Endothelial cell of umbilical vein (primary cell): ENCODE data around the gene PDE10A. TPM values are rescaled to one million over a fixed set of nuclear protein-coding genes. Genes with fewer than 3 reads are reported as not detected.

Source experiments
- BruUV-seq: library from RNA; stranded (reverse); fragments of 400-500 nt; replicated peaks from 2 replicates; lab custom pipeline; 2021; lab: Mats Ljungman, UMichigan
- CTCF ChIA-PET: fragments of 300-600, 350-600 bp; sonication (Branson Sonifier 250); formaldehyde crosslinking; loops from one replicate; lab custom pipeline; 2021; ENCODE audit warnings: antibody characterized with exemption, inconsistent platforms; lab: Charles Lee
- POLR2A ChIA-PET: fragments of 300-600, 350-600 bp; sonication (Branson Sonifier 250); formaldehyde crosslinking; loops from one replicate; lab custom pipeline; 2021; ENCODE audit warnings: antibody characterized with exemption, inconsistent platforms; lab: Charles Lee
- DNase-seq: peaks from one replicate; pipeline ENCODE4 v3.0.0-alpha.2; 2011; ENCODE audit warnings: low read depth, low spot score
- FAIRE-seq: peaks from 2 replicates; lab custom pipeline; 2011; peaks lifted over from hg19 to GRCh38; lab: Jason Lieb, UNC
- H2AFZ ChIP-seq: 2 replicates; pipeline ENCODE4 v1.6.0; 2012; ENCODE audit warnings: low read depth, low read length, control low read depth, inconsistent platforms
- H3K27ac ChIP-seq: 2 replicates; pipeline ENCODE4 v1.5.1; 2011; ENCODE audit warnings: low read depth, mild to moderate bottlenecking, control low read depth, low read length, moderate library complexity; ENCODE audit not compliant: insufficient read depth
- H3K27me3 ChIP-seq, 2 experiments: 2 replicates each; pipeline versions ENCODE4 v1.6.0 to v1.6.1; 2011; ENCODE audit warnings: low read length in 2 of 2, mixed read lengths in 1 of 2; ENCODE audit not compliant: control insufficient read depth in 2 of 2, insufficient read depth in 2 of 2
- H3K36me3 ChIP-seq, 2 experiments: 2 replicates in 1 of 2; 3 replicates in 1 of 2; pipeline ENCODE4 v1.5.1; 2011; ENCODE audit warnings: low read length in 2 of 2, mild to moderate bottlenecking in 1 of 2, moderate library complexity in 1 of 2; ENCODE audit not compliant: control insufficient read depth in 2 of 2, insufficient read depth in 2 of 2; ENCODE audit errors: extremely low read depth in 1 of 2
- H3K4me1 ChIP-seq: 3 replicates; pipeline ENCODE4 v1.5.1; 2011; ENCODE audit warnings: mild to moderate bottlenecking, low read length; ENCODE audit not compliant: control insufficient read depth, insufficient read depth; ENCODE audit errors: extremely low read depth
- H3K4me2 ChIP-seq: 2 replicates; pipeline ENCODE4 v1.6.1; 2011; ENCODE audit warnings: low read length, control low read depth, mixed read lengths; ENCODE audit not compliant: insufficient read depth
- H3K4me3 ChIP-seq, 3 experiments: fragments of 200-600 bp in 1 of 3; sonication (generic), shearing (Covaris generic) in 1 of 3; replicated peaks in 1 of 3; 2 replicates each; pipeline ENCODE4 v1.5.1; 2011 to 2016; ENCODE audit warnings: control low read depth in 3 of 3, low read length in 3 of 3, mild to moderate bottlenecking in 2 of 3, inconsistent platforms in 1 of 3, low read depth in 1 of 3, moderate library complexity in 1 of 3; ENCODE audit not compliant: insufficient read depth in 1 of 3
- H3K79me2 ChIP-seq: 2 replicates; pipeline ENCODE4 v1.6.0; 2012; ENCODE audit warnings: low read length, inconsistent platforms; ENCODE audit not compliant: control insufficient read depth, insufficient read depth
- H3K9ac ChIP-seq: replicated peaks from 2 replicates; pipeline ENCODE3; 2011; ENCODE audit warnings: low read length, control low read depth; ENCODE audit not compliant: insufficient read depth; ENCODE audit errors: extremely low read depth
- H3K9me1 ChIP-seq: replicated peaks from 3 replicates; pipeline ENCODE4 v1.6.0; 2011; ENCODE audit warnings: mild to moderate bottlenecking, low read length; ENCODE audit not compliant: control insufficient read depth, insufficient read depth; ENCODE audit errors: extremely low read depth
- H3K9me3 ChIP-seq: replicated peaks from 2 replicates; pipeline ENCODE4 v1.5.1; 2012; ENCODE audit warnings: low read length, inconsistent platforms; ENCODE audit not compliant: control insufficient read depth, insufficient read depth
- H4K20me1 ChIP-seq: replicated peaks from 2 replicates; pipeline ENCODE3; 2011; ENCODE audit warnings: mild to moderate bottlenecking, low read length; ENCODE audit not compliant: control insufficient read depth, insufficient read depth; ENCODE audit errors: extremely low read depth
- EZH2 ChIP-seq: IDR thresholded peaks from 2 replicates; pipeline ENCODE4 v1.6.1; 2012; ENCODE audit warnings: borderline replicate concordance, low read depth, mild to moderate bottlenecking, moderate library complexity, low read length, inconsistent platforms; ENCODE audit not compliant: severe bottlenecking
- GATA2 ChIP-seq: IDR thresholded peaks from 2 replicates; pipeline ENCODE4 v1.7.0; 2011; ENCODE audit warnings: low read depth, mild to moderate bottlenecking, moderate library complexity, mixed read lengths, low read length; ENCODE audit not compliant: insufficient read length, insufficient read depth
- JUN ChIP-seq: IDR thresholded peaks from 2 replicates; pipeline ENCODE4 v1.6.1; 2011; ENCODE audit warnings: borderline replicate concordance, low read depth; ENCODE audit not compliant: insufficient read length, insufficient read depth
- MYC ChIP-seq: IDR thresholded peaks from one replicate; pipeline ENCODE4 v1.6.1; 2011; ENCODE audit warnings: mild to moderate bottlenecking, low read depth, low read length
- POLR2AphosphoS5 ChIP-seq: IDR thresholded peaks from 2 replicates; pipeline ENCODE4 v1.6.1; 2012; ENCODE audit warnings: low read depth, mild to moderate bottlenecking, control low read depth, low read length, moderate library complexity; ENCODE audit not compliant: insufficient read depth
- dilution Hi-C: fragments of 300-500 bp; cut with MboI; formaldehyde crosslinking; loops from one replicate; pipeline ENCODE4 v1.15.0; 2019; ENCODE audit warnings: low sequenced_read_pairs; ENCODE audit not compliant: extremely low pct_ligation_motif_present
- intact Hi-C: fragments of 100-400 bp; cut with micrococcal nuclease; formaldehyde crosslinking; loops from one replicate; pipeline ENCODE4 v1.10.0; 2022
- polyA plus RNA-seq, 4 experiments: library from polyadenylated mRNA; depleted of rRNA in 3 of 4; stranded (reverse) in 3 of 4; unstranded in 1 of 4; fragments of >200 nt; gene quantifications; 2 replicates each; pipeline versions ENCODE4 v1.2.1 to v1.2.3, GENCODE V29; 2011 to 2012; ENCODE audit warnings: missing spikeins in 1 of 4
- total RNA-seq: library from RNA; stranded (reverse); gene quantifications from 2 replicates; pipeline ENCODE4 v1.2.3, GENCODE V29; 2021
- TF ChIP-seq, protein P1 (sequence below), 2 donors: IDR thresholded peaks; 1 replicate in 1 of 2; 2 replicates in 1 of 2; pipeline ENCODE4 v1.5.1; 2011; ENCODE audit warnings: low read length in 2 of 2, mild to moderate bottlenecking in 2 of 2, moderate library complexity in 2 of 2, control low read depth in 1 of 2, inconsistent platforms in 1 of 2, low read depth in 1 of 2; ENCODE audit not compliant: insufficient read depth in 1 of 2; ENCODE audit errors: extremely low read depth in 1 of 2
- TF ChIP-seq, protein P2 (sequence below): IDR thresholded peaks from 2 replicates; pipeline ENCODE4 v1.6.1; 2011; ENCODE audit not compliant: insufficient read depth, insufficient read length

Gene PDE10A
- total and polyA plus RNA-seq, 2 donors (not counting 3 experiments of a cell fraction or from before 2014, with no cell fraction given), result 0.86 to 2.9 TPM

DNA sequence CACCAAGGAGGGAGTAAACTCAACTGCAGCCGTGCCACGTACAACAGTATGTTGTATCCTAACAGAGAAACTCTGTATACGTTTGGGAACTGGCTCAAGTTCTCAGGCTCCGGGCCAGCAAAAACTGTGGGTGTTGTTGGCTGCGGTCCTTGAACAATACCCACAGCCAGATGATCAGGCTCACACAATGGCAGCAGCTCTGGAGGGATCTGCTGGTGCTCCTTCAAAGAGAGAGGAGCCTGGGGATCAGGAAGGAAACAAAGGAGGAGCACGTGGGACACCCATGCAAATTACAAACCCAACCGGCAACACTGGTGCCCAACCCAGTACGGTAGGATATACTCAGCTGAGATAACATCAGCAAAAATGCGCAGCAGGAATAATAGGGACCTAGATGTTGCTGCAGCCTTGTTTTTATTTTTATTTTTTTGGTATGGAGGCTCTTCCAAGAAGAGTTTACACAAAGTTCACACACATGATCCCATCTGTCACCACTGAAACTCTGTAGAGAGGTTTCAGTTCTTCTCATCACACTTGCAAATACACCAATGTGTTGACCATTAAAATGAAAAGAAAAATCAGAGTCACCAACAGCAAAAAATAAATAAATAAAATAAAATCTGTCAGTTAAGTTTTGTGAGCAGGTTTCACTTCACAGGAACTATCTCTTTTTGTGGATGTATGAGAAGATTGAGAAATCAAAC is 41.2 kb upstream of the PDE10A start:
- dilution Hi-C loops, result no loop called here

DNA sequence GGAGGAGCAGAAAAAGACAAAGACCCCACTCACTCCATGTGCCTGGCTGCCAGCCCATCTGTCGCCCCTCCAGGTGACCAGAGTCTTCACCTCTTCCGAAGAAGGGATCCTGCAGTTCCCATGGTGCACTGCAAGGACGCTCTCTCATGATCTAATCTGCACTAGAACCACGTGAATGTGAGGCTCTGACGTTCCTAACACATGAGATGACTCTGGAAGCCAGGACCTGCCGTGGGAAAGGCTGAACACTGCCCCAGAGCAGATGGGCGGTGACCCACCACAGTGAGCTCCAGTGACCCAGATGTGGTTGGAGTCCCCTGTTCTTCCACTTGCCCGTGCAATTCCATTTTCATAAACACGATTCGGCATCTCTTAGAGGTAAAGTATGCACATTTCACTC is 39.6 kb upstream of the PDE10A start:
- Histone ChIP-seq H3K4me3 (no peak overlapping the region), H3K9me3 (no peaks in the 10 kb centered on the region), H3K4me1 (no peaks in the 10 kb centered on the region), H2AFZ (no peak overlapping the region), H3K9ac (no peak overlapping the region), H3K36me3 (no peaks in the 10 kb centered on the region), H3K4me2 (no peak overlapping the region), H3K27me3 (peaks cover 0 to 2% of the 10 kb centered on the region in 2 experiments), H3K79me2 (no peaks in the 10 kb centered on the region), H3K9me1 (no peaks in the 10 kb centered on the region), H3K27ac (no peak overlapping the region), H4K20me1 (no peaks in the 10 kb centered on the region)
- DNase-seq (no peak), FAIRE-seq (no peak)
- no TSS peak for BruUV-seq
- TF ChIP-seq MYC, result no peak
- no peak for TF ChIP-seq POLR2AphosphoS5
- TF ChIP-seq, protein P1, sequence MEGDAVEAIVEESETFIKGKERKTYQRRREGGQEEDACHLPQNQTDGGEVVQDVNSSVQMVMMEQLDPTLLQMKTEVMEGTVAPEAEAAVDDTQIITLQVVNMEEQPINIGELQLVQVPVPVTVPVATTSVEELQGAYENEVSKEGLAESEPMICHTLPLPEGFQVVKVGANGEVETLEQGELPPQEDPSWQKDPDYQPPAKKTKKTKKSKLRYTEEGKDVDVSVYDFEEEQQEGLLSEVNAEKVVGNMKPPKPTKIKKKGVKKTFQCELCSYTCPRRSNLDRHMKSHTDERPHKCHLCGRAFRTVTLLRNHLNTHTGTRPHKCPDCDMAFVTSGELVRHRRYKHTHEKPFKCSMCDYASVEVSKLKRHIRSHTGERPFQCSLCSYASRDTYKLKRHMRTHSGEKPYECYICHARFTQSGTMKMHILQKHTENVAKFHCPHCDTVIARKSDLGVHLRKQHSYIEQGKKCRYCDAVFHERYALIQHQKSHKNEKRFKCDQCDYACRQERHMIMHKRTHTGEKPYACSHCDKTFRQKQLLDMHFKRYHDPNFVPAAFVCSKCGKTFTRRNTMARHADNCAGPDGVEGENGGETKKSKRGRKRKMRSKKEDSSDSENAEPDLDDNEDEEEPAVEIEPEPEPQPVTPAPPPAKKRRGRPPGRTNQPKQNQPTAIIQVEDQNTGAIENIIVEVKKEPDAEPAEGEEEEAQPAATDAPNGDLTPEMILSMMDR (IDR thresholded peaks at IDR 0.05; ENCODE audit: extremely low read depth in 1 of 2, insufficient read depth in 1 of 2, low read depth in 1 of 2, low read length in 2 of 2), result no peak
- TF ChIP-seq, protein P2, sequence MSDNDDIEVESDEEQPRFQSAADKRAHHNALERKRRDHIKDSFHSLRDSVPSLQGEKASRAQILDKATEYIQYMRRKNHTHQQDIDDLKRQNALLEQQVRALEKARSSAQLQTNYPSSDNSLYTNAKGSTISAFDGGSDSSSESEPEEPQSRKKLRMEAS, result no peak
- no peak for TF ChIP-seq EZH2
- no peak for TF ChIP-seq GATA2
- dilution Hi-C loops, result no loop called here
- ChIA-PET CTCF (interaction anchor here (1.4 kb wide), 1 partner anchor 263 kb away, joined by 5 read pairs; no protein-coding TSS in a partner anchor), POLR2A (no interaction called here)
- intact Hi-C loops, result no loop called here

More for the DNA sequence above, 41.2 kb upstream of the PDE10A start:
- no peaks in the 10 kb centered on the region for H3K9me1 ChIP-seq
- no peaks in the 10 kb centered on the region for H3K9me3 ChIP-seq
- H3K36me3 ChIP-seq, result no peaks in the 10 kb centered on the region
- H3K9ac ChIP-seq, result no peak overlapping the region
- H3K27ac ChIP-seq, result no peak overlapping the region
- no peaks in the 10 kb centered on the region for H4K20me1 ChIP-seq
- peak; percentile 79 for DNase-seq
- POLR2A ChIA-PET, result no interaction called here
- H3K79me2 ChIP-seq, result no peaks in the 10 kb centered on the region
- no peak overlapping the region for H3K4me2 ChIP-seq
- FAIRE-seq, result peak; percentile 69
- no peak for TF ChIP-seq JUN
- TF ChIP-seq GATA2, result peak; percentile 33
- no peak overlapping the region for H2AFZ ChIP-seq
- BruUV-seq, result no TSS peak
- CTCF ChIA-PET, result interaction anchor here (1.0 to 1.4 kb wide), 2 partner anchors 28 to 264 kb away, joined by 4 to 5 read pairs; no protein-coding TSS in a partner anchor
- H3K4me3 ChIP-seq, result no peak overlapping the region
- H3K27me3 ChIP-seq, result peaks cover 0 to 2% of the 10 kb centered on the region in 2 experiments
- intact Hi-C loops, result no loop called here
- no peaks in the 10 kb centered on the region for H3K4me1 ChIP-seq
